HG03103 (cell line): ENCODE data around the gene LIG4.
"Not testable (repeated sequence)": the region's sequence is repeated elsewhere in the genome, so short reads cannot be mapped to it uniquely, and the experiment has no call there.

ENCODE experiments used
- ATAC-seq: cut with Tn5 transposase; IDR thresholded peaks from one replicate; pipeline ENCODE4 v1.9.1; 2021; ENCODE audit warnings: low read depth; ENCODE audit not compliant: unreplicated experiment

Gene LIG4

DNA sequence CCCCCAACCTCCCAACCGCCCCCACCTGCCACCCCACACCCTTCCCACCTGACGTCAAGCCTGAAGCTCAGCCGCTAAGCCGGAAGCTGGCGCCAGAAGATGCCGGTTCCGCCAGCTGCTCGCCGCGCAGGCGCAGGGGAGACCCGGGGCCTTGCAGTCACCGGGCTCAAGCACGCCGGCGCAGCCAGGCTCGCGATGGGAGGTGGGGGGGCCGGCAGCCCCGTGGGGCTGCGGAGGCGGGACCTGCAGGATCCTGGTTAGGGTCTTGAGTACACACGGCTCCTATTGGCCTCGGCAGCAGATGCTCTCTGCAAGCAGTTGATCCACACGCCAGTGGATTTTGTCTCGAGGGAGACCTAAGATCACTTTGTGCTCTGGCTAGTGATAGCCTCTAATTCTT lies at the start of gene LIG4:
LIG4 (minus strand) TSS at position 101 of the 400 bp plus-strand sequence. CDS start 4,268 bp downstream, outside the sequence.
- ATAC-seq = peak; percentile 59

DNA sequence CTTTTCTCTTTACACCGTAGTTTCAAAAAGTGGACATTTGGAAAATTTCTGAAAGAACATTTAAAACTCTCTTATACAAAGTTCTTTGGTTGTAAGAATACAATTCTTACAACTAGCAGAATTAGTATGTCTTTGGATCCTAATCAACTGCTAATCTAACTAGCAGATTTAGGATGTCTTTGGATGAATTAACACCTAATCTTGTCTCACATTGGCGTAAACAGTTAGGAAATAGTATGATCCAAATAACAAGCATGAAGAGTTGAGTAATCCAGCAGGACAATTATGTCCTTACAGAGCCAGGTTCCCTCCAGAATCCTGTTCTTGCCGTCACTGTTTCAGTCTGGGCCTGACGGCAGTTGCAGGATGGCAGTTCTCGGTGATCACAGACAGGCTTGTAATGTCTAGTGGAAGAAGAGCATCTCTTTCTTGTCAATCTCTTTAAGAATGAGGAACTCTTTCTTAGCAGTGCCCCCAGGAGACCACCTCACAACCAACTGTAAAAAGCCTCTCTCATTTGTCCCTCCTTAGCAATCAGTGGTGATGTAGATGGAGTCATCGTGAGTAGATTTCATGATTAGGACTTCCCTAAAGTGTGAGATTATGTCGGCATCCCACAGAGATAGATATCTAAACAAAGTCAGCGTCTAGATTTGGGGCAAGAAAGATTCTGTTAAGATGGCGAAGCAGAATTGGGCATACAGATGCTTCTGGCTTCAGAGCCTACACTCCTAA lies 48.5 kb upstream of the LIG4 start:
- no peak for ATAC-seq

DNA sequence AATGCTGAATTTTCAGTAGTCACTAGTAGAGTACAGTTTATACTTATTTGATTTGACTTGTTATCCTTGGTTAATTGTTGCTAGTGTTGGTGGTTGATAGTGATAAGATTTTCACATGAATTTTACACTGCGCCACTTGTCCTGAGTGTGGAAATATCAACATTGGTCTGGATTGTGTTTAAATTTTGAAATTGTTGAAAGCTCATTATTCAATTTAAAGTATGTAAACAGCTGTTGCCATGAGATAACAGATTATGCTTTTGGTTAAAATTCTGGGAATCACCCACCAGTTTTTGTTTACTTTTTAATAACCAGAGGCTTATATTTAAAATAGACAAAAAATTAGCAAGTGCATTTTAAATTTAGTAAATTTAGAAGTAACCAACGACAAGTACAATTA lies 41.9 kb upstream of the LIG4 start:
- ATAC-seq = no peak

DNA sequence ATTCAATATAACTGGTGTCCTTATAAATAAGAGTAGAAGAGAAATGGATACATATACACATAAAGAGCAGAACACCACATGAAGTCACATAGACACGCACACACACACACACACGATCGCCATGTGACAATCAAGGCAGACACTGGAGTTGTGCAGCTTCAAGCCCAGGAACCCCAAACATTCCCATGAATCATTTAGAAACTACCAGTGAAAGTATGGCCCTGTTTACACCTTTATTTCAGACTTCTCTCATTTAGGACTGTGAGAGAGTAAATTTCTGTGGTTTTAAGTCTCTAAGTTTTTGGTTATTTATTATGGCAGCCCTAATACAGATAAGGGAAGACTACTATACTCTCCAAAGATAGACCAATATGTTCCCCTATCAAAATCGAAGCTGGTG lies 33.8 kb upstream of the LIG4 start:
- no peak for ATAC-seq

DNA sequence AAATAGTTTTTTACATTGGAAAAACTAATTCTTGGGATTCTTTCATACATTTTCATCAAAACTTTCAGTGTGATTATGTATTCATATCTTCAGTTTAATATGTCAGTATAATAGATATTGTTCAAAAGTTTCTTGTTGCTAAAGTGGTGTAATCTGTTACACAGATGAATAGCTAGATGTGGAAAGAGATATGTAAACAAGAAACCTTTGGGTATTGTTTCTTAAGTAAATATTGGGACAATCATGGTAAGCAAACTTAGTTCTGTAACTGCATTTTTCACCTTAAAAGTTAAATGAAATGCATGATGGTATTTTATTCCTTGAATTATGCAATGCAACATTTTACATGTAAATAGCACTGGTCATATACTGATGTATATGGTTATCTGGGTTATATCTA lies 15.0 kb upstream of the LIG4 start:
- no peak for ATAC-seq

DNA sequence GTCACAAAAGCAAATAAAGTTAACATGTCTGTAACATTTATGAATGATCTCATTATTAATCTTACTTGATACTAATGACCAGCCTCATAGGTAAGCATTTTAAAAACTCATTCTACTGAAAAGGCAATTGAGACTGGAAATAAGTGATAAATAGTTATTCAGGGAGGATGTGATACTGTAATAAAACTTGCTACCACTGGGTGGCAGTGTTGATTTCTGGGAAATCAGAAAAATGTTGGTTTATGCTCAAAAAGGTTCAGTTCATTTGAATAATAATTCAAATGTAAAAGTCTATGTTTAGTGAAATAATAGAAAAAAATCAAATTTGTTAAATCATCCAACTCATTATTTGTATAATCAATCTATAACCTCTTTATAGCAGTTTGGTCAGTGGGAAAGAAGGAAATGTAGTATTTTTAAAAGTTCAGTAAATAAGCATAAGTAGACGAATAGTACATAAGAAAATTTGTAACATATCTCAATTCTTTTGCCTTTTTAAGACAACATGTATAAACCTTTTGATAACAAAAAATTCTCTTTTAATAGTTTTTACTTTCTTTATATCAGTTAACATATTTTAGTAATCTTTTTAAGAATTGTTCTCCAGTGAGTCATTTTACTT lies 12.4 kb upstream of the LIG4 start:
- no peak for ATAC-seq

DNA sequence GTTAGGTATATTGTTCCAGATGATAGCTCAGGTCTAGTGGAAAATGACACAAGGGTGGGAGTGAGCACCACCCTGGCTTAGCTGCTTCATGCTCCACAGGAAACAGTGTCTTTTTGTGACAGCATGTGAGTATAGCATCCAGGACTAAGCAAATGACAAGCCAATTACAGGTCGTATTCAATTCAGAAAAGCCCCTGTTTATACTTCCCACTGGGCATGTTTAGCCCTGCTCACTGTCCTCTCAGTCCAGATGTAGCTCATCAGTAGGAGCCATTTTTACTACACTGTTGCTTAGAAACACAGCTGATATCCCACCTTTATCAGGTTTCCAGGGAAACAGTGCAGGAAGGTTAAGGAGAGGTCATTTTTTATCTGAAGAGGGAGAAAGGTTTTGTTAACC lies 10.8 kb upstream of the LIG4 start:
- ATAC-seq = no peak

DNA sequence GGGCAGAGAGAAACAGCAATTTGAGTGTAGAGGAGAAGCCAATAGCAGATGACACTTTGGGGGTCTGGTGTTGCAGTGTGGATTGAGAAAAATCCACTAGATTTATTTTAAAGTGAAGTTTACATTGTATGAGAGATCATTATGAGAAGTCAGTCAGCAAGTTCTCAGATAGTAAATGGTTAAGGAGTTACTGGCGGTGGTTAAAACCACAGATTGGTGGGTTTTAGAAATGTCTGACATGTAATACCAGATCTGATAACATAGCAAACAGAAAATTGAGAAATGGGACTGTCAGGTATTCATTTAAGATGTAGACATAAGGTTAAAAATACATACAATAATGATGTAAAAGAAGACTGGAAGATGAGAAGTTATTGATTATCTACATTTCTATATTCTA lies 10.1 kb upstream of the LIG4 start:
- peak; percentile 55 for ATAC-seq

DNA sequence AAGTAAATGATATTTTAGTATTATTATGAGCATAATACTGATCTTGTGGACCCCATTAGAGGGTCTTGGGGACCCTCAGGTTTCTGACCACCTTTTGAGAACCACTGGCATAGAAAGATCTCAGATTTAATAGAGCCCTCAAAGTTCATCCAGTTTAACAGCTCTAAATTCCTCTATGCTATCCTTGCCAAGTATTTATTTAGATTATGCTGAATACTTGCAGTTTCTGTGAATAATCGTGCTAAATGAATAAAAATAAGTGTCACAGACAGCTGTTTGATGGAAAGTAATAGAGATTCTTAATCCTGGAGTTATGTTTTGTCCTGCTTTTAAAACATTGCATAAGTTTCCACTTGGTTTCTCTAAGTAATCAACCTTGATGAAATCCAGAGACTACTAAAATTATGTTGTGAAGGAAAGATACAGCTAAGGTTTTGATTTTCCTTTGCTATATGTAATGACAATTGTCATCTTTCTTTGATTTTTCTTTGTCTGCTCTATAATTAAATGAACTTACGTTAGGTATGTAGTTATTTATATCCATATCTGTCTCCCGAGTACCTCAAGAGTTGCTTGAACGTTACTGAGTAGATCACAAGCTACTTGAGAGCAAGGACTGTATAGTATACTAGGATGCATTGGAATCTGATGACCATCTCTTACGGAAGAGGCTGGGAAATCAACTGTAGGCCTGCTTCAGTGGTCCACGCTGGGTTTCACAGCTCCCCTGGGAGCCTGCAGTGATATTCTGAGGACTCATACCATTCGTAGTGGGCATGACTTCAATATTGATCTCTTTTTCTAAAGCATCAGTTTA lies 8.6 kb upstream of the LIG4 start:
- no peak for ATAC-seq

DNA sequence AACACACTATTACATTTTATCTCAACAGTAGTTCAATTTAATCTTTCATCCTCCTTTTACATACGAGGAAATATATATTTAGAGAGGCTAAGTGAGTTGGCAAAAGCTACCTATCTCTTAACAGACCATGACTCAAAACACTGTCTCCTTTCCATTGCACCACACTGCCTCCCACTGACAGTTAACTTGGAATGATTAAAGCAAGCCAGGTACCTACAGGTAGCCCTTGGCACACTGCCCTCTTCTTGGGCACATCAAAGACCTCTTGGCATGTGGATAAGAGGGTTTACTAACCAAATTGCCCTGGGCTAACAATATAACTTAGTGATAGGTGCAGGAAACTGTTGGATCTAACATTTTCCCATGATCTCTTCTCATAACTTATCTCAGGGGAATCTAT lies 4.7 kb upstream of the LIG4 start:
- ATAC-seq = no peak

DNA sequence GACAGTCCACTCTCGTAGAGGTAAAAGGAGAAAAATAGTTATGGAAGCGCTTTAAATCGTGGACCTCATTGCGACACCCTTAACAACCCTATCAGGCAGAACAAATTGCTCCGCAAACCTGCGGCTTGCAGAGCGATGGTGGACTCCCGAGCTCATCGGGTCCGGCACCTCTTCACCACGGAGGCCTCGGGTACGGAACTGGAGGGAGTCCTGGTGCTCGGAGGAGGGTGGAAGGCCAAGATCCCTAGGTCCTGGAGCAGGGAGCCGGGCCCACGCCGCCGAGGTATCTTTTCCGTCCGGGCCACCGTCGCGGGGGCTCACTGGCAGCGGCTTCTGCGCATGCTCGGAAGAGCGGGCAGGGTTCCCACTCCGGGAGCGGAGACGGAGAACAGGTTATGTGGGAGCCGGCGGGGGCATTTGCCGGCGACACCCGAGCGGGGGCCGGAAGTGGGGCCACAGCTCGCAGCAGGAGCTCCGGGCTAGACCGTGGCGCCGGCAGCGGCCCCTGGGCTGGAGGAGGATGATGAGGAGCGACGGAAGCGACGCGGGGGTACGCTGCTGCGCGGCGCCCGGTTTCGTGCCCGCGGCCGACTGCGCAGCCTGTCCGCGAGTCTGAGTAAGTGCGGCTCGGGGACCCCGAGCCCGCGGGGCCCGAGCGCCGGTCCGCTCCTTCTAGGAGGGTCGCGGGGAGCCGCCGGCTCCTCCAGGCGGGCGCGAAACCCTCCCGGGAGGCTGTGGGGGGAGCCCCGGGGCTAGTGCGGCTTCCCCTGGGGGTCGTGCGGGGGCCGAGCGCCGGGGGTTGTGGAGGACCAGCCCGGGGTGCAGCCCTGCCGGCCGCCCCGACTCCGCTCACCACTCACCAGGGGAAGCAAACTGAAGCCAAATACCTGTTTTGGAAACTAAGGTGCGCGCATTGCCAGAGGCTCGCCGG lies 3.0 kb upstream of the LIG4 start, which contains the start of gene ABHD13:
ABHD13 (plus strand) TSS at position 349 of the 931 bp plus-strand sequence. CDS start 10,827 bp downstream, outside the sequence.
- ATAC-seq = peak; percentile 65

DNA sequence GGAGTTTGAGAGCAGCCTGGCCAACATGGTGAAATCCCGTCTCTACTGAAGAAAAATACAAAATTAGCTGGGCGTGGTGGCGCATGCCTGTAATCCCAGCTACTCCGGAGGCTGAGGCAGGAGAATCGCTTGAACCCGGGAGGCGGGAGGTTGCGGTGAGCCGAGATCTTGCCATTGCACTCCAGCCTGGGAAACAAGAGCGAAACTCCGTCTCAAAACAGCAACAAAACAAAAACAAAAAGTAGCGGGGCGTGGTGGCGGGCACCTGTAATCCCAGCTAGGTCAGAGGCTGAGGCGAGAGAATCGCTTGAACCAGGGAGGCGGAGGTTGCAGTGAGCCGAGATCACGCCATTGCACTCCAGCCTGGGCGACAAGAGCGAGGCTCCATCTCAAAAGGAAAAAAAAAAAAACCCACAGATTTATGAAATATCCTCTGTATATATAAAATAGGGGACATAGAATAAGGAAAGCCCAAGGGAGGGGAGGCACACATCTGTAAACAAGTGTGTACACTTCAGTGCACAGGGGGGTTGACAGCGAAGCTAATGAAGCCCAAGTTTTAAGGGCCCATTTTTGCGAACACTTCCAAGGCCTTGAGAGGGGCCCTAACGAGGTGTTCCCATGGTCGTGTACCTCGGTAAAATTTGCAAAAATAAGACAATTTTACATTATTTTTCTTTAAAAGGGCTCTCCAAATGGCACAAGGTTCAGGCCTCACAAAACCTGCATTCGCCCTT lies 2.1 kb upstream of the LIG4 start:
- ATAC-seq = not testable (repeated sequence)

DNA sequence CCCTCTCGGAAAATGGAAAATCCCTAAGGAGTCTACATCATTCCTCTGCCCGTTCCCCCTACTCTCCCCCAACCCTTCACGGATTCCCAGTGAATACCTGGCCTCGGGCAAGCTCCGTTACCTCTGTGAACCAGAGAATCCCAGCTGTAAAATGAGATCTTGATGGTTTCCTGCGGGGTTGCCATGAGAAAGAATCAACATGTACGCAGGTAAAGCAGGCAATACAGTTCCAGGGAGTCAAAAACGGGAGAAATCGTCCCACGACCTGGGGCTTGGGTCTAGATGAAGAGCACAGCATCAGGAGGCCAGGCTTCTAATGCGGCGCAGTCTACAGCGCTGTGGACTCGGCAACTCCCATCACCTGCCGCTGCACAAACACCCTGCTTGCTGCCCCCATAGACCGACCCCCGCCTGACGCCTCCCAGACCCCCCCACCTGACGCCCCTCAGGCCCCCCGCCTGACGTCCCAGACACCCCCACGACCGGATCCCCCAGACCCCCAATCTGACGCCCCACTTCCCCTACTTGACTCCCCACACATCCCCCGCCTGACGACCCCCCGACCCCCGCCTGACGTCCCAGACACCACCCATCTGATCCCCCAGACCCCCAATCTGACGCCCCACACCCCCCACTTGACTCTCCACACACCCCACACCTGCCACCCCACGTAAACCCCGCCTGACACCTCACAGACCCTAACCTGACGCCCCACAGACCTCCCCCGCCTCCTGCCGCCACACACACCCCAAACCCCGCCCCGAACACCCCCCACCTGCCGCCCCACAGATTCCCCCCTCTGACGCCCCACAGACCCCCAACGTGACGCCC lies 680 bp downstream of the LIG4 start:
- ATAC-seq = no peak

DNA sequence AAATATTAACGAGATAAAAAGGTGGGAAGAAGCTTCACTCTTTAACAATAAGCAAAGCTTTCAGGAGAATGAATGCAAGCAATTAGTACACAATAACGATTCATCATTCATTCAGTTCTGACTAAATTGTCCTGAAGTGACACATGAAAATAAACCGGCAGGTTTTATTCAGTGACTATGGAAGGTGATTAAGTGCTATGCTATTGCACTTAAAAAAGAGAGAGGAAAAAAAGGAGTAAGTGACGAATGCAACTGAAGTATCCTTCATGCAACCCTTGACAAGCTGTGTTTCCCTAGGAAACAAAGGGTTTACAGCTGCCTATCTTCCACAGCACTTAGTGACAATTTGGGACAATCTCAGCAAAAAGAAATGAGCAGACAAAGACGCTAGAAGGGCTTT lies 1.4 kb downstream of the LIG4 start:
- no peak for ATAC-seq

DNA sequence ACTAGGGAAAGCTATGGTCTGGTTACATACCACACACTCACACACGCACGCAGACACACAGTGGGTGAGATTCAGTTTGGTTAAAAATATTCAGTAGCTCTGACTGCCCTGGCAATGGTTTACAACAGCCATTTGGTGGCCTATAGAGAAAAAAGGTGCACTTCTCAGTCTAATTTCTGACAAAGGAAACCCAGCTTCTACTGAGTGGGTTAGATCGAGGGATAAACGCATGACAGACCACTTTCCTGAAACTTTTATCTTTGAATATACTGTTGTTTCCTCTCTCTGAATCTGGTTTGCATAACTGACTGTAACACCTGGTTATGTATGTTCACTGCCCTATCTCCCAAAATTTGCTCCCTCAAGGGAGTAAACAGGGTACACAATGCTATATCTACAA lies 2.5 kb downstream of the LIG4 start:
- peak; percentile 37 for ATAC-seq

DNA sequence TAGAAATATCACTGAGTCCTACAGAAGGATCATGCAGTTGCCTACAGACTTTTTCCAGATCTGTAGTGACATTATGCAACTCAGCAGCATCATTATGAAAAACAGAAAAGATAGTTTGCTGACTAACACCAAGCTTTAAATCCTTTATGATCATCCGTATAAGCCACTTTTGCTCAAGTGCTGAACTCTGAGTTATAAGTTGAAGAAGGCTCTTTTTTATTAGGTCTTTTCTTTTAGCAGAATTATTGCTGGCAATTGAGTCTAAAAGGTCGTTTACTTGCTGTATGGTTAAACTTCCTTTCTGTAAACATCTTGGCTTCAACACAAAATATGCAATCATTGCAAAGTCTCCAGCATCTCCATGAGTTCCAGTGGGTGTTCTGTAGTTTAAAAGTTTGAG lies 4.8 kb downstream of the LIG4 start:
- ATAC-seq = no peak

DNA sequence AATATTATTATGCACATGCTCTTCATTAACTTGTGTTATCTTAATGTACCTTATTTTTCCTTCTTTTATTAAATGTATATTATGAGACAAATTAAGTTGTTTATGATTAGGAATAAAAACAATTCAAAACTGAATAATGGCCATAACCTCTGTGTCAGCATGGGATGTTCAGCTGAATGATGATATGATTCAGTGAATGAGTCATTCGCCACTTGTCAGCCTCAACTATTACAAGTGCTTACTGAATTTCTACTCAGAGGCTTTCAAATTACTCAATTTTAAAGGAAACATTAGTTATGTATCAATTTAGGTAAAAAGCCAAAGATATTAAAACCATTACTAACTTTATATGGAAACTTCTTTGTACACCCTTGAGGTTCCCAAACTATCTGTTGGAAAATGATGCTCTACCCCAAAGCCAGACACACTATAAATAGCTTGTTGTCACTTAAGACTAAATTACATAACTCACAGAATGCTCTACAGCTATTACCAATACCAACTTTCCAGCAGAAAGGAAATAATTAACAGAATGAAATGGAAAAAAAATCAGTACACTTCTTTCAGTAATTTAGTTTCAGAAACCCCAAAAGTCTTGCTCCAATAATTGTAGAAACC lies 14.4 kb downstream of the LIG4 start:
- no peak for ATAC-seq

DNA sequence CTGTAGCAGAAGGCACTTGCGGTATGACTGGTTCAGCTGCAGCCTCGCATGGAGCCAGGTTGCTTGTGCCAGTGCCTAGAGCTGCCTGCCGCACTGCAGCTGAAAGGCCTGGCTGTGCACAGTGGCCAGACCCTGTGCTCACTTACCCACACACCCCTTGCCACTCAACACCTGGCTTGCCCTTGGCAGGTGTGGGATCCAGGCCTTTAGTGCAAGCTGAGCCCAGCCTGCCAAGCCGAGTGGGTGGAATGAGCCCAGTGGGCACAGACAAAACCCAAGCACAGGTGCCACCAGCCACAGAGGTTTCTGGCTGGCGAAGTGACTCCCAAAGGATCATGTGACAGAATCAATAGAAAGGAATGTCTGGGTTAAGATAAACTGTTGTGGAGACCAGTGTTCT lies 19.5 kb downstream of the LIG4 start:
- no peak for ATAC-seq
